GM21423 (cell line): ENCODE data around the gene FBXO41.
"Not testable (repeated sequence)": the region's sequence is repeated elsewhere in the genome, so short reads cannot be mapped to it uniquely, and the experiment has no call there.

Source experiments
- ATAC-seq: cut with Tn5 transposase; IDR thresholded peaks from one replicate; pipeline ENCODE4 v1.9.1; 2021; ENCODE audit warnings: mild to moderate bottlenecking, moderate library complexity; ENCODE audit not compliant: unreplicated experiment

Gene FBXO41

DNA sequence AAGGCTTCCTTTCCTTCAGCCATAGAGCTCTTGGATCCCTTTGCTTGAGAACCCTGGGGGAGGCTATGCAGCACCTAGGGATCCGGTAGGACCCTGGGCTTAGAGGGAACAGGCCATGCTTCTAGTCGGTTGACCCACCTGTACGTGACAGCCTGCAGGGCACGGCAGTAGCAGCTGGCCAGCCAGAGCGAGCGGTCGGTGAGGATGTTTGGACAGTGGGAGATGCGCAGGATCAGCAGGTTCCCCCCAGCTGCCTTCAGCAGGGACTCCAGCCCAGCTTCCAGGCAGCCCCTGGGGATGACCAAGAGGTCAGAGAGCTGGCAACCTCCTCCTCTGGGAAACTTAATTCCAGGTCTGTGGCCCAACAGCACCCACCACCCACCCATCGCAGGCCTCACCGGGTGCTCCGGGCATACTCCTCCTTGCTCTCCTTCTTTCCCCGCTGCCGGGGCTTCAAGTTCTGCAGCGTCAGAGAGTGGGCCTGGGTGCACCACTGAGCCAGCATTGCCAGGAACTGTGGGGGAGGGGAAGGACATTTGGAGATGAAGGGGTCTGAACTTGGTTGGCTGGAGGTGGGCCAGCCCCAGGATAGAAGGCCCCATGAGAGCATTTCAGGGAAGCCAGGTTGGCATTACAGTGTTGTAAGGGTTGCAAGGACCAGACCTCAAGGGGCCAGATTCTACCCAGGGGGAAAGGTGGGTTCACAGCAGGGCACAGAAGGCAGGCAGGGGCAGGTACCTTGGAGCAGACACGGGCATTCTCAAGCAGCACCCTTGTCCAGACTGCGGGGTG, 20.5 kb downstream of the FBXO41 start:
- no peak for ATAC-seq

DNA sequence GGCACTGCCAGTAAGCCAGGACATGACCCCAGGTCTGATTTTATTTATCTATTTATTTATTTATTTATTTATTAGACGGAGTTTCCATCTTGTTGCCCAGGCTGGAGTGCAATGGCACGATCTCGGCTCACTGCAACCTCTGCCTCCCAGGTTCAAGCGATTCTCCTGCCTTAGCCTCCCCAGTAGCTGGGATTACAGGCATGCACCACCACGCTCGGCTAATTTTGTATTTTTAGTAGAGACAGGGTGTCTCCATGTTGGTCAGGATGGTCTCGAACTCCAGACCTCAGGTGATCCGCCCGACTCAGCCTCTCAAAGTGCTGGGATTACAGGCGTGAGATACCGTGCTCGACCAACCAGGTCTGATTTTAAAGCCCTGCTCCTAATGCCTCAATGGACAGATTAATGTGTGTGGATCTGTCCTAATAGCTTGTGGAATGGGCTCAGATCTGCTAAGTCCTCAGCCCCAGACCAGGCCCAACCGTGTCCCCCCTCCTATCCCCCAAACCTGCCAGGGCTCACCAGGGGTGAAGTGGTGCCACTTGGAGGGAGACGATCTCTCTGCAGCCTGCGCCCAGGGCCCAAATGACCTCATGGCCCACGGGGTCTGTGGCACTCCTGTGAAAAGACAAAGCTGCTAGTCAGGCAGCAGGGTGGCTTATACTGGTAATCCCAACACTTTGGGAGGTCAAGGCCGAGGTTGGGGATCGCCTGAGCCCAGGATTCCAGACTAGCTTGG, 21.4 kb downstream of the FBXO41 start:
- not testable (repeated sequence) for ATAC-seq

GRCh38 chr2:73262108-73262651, 22.1 kb downstream of the FBXO41 start:
- no peak for ATAC-seq

DNA sequence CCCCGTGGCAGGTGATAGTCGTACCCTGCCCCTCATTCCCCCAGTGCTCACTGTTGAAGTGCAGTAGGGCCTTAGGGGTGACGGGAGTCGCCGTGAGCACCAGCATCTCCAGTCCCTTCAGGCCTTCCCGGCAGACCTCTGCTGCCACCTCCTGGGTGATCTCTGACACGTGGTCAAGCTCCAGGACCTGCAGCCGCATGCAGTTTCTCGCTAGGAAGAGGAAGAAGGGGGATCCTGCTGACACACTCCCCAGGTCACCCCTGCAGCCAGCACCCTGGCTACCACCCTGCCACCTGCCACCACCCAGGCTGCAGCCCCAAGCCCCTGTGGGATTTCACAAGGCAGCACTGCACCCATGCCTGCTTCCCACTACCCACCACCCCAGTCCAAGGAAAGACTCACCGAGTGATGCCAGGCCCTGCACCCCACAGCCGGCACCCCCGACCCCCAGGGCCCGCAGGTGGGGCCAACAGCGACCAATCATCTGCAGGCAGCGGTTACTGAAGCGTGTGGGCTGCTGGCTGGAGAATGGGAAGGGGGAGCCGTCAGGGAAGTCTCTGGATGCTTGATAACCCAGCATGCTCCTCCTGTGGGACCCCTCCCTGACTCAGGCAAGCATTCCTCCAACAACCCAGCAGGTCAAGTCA, 23.8 kb downstream of the FBXO41 start:
- no peak for ATAC-seq

DNA sequence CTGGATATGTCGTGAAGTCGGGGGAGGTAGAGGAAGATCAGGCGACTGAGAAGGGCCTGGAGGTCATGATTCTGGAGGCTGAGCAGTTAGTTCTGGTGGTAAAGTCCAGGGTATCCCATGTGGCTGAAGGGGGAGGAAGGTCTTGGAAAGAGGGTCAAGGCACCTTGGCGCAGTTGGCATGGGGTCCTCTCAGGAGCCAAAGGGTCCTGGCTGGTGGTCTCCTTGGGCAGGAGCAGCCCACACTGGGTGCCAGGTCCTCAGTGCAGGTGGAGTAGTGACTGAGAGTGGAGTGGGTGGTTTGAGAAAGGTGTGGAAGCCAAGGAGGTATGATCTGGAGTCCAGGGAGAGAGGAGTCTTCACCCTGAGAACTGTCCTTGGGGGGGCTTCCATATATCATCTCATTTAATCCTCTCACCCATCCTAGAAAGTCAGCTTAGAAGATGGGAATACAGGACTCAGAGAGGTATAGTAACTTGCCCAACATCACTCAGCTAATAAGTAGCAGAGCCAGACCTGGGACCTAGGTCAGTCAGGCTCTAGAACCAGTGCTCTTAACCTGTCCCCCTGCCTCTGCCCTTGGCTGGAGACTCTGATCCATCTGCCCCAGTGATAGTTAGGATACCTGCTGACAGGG, 24.5 kb downstream of the FBXO41 start:
- ATAC-seq, result no peak

GRCh38 chr2:73259276-73259675, 25.0 kb downstream of the FBXO41 start:
- no peak for ATAC-seq

- ATAC-seq, result no peak
These were observed 25.4 kb downstream of the FBXO41 start for GRCh38 chr2:73258913-73259215.

DNA sequence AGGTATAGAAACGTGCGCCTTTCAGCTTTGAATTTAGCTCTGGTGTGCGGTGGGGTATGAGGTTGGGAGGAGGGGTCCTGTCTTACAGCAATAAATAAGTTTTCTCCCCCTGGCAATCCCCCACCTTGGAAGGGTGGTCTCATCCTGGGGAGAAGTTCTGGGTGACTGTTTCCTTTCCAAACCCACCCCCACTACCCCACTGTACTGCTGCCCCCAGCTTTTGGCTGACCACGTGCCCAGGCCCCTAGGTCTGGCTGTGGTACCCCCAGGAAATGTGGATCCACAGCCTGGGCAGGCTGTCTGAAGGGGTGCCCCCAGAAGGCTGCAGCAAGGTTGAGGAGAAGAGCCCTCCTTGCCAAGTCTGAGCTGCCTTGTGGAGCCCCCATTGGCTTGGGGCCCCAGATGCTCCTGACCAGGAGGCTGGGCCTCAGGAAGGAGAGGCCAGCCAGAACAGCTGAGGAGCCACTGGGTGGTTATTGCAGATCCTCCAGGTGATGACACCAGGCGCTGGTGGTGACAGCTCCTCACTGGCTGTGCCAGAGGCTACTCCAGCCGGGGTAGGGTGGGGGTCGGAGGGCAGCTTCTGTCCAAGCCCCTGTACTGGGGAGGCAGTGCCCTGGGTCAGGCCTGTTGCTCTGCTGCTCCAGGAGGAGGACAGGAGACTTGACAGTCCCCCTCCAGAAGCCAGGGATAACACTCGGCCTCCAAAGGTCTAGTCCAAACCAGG, 25.9 kb downstream of the FBXO41 start:
- no peak for ATAC-seq

DNA sequence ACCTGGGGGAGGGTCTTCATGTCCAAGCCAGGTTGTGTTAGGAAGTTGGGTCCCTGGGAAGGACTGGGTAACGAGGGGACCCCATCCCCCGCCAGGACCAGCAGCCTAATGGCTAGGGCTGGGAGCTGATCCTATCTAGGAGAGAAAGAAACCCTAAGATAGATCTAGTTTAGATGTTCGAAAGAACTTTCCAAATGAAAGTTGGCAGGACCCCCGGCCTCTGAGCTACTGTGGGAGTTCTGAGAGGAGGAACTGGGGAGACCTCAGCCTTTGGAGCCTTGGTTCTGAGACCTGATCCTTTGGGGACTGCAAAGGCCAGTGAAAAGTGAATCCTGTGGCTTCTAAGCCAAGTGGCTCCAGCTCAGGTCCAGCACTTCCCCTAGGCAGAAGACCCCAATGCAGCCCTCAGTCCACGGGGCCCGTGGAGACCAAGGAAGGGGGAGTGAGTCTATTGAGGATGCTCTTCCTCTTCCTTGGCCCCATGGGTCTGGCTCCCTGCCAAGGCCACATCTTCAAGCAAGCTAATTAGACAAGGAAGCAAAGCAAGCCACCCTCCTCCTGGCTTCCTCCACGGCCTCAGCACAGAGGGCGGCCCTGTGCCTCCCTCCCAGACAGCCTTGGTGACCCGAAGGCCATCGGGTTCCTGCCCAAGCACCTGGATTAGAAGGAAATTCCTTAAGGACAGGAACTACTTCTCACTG, 26.7 kb downstream of the FBXO41 start:
- ATAC-seq, result no peak

GRCh38 chr2:73257021-73257420, 27.3 kb downstream of the FBXO41 start:
- no peak for ATAC-seq

- ATAC-seq, result no peak
These were observed 27.7 kb downstream of the FBXO41 start for GRCh38 chr2:73256618-73256922.

GRCh38 chr2:73255907-73256617, 28.2 kb downstream of the FBXO41 start:
- no peak for ATAC-seq

DNA sequence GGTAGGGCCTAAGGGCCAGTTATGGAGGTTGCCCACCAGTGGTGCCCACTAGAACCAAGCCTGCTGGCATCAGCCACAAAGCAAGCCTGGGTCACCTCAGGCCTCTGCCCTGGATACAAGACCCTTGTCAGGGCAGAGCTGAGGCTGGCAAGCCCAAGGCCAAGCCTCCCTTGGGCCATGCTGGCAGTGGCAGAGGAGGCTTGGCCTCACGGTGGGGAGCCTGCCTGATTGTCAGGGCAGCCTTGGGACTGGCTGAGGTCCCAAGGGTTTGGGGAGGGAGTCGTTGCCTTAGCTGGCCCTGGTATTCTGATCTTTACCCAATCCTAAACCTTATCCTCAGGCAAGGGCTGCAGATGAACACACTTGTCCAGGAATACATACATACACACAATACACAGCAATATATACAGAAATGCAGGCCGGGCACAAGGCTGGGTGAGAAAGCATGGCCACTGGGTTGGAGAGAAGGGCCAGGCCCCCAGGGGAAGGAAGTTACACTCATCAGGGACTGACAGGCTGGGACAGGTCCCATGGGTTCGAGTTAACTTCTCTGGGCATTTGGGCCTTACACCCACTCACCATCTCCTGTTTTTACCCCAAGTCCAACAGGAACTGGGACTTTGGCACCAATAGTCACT, 29.2 kb downstream of the FBXO41 start:
- ATAC-seq, result no peak

DNA sequence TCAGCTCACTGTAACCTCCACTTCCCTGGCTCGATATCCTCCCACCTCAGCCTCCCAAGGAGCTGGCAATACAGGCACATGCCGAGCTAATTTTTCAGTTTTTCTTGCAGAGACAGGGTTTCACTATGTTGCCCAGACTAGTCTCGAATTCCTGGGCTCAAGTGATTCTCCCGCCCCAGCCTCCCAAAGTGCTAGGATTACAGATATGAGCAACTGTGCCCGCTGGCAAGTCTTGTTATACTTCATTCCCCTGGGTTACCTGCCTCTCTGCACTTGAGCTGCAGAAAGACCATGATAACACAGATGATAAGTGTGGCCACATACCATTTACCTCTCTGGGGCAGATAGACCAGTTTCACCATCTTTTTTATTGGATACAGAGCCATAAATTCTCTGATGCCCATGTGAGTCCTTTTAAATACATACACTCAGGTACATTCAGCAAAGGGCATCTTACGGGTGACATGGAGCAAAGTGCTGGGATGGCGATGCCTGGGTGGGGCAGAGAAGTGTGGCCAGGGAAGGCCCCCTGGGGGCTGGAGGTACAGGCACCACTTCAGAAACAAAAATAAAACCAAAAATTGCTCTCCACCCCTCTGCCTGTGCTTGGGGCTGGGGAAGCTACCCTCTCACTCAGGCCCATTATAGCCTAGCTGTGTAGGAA, 29.8 kb downstream of the FBXO41 start:
- no peak for ATAC-seq

DNA sequence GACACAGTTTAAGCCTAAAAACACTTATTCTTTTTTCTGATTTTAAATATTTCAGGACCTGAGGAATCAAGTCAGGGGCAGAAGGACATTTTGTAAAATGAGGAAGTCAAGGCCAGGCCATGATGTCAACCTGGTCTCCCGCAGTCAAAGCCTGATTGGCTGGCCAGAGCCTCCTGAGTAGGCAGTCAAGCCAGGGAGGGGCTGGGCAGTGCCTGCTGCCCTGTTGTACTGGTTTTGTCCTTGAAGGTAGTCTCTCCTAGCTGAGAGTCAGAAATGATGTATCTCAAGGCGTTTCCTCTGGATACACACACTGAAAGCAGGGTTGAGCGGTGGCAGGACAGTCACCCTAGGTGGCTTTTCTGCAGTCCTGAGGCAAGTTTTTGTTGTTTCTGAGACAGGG, 30.4 kb downstream of the FBXO41 start:
- no peak for ATAC-seq

- ATAC-seq, result no peak
These were observed 30.9 kb downstream of the FBXO41 start for GRCh38 chr2:73253400-73253799.

DNA sequence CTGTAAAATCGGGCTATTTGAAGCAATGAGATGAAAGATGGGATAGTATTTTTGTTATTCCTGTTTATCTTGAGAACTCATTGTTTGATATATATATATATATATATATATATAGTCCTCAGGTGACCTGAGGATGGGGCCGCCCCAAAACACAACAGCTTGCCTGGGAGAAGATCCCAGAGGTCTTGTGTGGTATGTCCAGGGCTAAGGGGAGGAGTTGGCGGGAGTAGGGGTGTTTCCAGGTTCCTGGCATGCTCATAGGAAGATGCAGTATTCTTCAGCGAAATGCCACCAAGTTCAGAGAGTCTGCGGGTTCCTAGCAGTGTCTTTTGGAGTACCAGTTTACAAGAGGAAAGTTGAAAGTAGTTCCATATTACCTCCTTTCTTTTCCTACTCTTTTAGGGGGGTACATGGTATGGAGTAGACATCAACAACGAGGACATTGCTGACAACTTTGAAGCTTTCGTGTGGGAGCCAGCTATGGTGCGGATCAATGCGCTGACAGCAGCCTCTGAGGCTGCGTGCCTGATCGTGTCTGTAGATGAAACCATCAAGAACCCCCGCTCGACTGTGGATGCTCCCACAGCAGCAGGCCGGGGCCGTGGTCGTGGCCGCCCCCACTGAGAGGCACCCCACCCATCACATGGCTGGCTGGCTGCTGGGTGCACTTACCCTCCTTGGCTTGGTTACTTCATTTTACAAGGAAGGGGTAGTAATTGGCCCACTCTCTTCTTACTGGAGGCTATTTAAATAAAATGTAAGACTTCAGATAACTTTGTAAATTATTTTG, 31.8 kb downstream of the FBXO41 start:
- no peak for ATAC-seq
